ENCODE measurements around the gene ECSIT. TPM values are rescaled to one million over a fixed set of nuclear protein-coding genes. Genes with fewer than 3 reads are reported as not detected.

The ECSIT gene
- total RNA-seq, 1 experiment from 2014 or later = 22.3 TPM

GRCh38 chr19:11535792-11536595, 7.1 kb upstream of the ECSIT start:
- Histone ChIP-seq H3K9me3 (replicated peaks) (no peaks in the 10 kb centered on the region), H3K36me3 (no peaks in the 10 kb centered on the region), H3K27ac (no peak overlapping the region), H3K27me3 (no peaks in the 10 kb centered on the region), H3K4me3 (peak overlapping the region; percentile 27), H3K4me1 (no peaks in the 10 kb centered on the region; the same call in 1 of the 2 replicates)
- peak; percentile 84 to 89 for DNase-seq

DNA sequence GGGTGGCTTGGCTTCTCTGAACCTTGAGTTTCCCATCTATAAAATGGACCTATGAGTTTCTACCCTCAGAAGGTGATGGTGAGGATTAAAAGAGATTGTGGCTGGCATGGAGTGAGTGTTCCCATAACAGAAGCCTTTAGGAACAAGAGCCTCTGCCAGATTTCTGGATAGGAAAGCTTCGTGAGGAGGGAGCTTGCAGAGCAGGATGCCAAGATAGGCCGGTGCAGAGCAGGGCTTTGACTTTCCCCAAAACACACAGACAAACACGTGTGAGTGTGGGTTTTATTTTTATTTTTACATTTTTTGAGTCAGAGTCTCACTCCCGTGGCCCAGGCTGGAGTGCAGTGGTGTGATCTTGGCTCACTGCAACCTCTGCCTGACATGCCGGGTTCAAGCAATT, 6.0 kb upstream of the ECSIT start:
- H3K27ac ChIP-seq = no peak overlapping the region
- no peaks in the 10 kb centered on the region for H3K36me3 ChIP-seq
- no peaks in the 10 kb centered on the region; the same call in 1 of the 2 replicates for H3K4me1 ChIP-seq
- H3K27me3 ChIP-seq = no peaks in the 10 kb centered on the region
- H3K4me3 ChIP-seq = no peak overlapping the region
- no peaks in the 10 kb centered on the region for H3K9me3 ChIP-seq (replicated peaks)
- DNase-seq = no peak

GRCh38 chr19:11534538-11534937, 5.6 kb upstream of the ECSIT start:
- Histone ChIP-seq H3K36me3 (no peaks in the 10 kb centered on the region), H3K4me3 (no peak overlapping the region), H3K9me3 (replicated peaks) (no peaks in the 10 kb centered on the region), H3K4me1 (no peaks in the 10 kb centered on the region; the same call in 1 of the 2 replicates), H3K27me3 (no peaks in the 10 kb centered on the region), H3K27ac (no peak overlapping the region)
- no peak for DNase-seq

- Histone ChIP-seq H3K4me1 (peaks cover 3% of the 10 kb centered on the region; the same call in 1 of the 2 replicates), H3K27me3 (no peaks in the 10 kb centered on the region), H3K36me3 (no peaks in the 10 kb centered on the region), H3K27ac (no peak overlapping the region), H3K9me3 (replicated peaks) (no peaks in the 10 kb centered on the region), H3K4me3 (no peak overlapping the region)
- peak; percentile 84 to 88 for DNase-seq
Measured at GRCh38 chr19:11530432-11530831, 1.5 kb upstream of the ECSIT start.

GRCh38 chr19:11519138-11519537, 9.8 kb downstream of the ECSIT start:
- Histone ChIP-seq H3K4me3 (no peak overlapping the region), H3K27me3 (no peaks in the 10 kb centered on the region), H3K27ac (no peak overlapping the region), H3K36me3 (no peaks in the 10 kb centered on the region), H3K9me3 (replicated peaks) (no peaks in the 10 kb centered on the region), H3K4me1 (no peaks in the 10 kb centered on the region)
- no peak for DNase-seq

DNA sequence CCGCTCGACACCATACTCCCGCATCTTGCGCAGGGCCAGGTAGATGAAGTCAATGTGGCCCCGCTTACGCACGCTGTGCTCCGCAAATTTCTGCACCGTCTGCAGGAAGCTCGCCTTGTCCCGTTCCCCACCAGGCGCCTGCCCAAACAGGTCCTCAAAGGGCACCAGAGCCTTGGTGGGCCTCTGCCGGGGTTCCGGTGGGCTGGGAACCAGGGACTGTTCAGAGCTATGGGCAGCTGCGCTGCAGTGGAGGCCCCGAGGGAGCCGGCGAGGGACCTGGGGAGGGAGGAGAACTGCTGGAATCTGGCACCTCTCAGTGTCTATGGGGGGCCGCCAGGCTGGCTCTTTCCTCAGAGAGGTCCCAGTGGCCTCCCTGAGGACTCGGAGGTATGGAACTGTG, 15.0 kb downstream of the ECSIT start:
- H3K4me3 ChIP-seq = no peak overlapping the region
- H3K9me3 ChIP-seq (replicated peaks) = no peaks in the 10 kb centered on the region
- H3K27me3 ChIP-seq = no peaks in the 10 kb centered on the region
- no peak for DNase-seq
- no peaks in the 10 kb centered on the region for H3K36me3 ChIP-seq
- no peaks in the 10 kb centered on the region for H3K4me1 ChIP-seq
- no peak overlapping the region for H3K27ac ChIP-seq

GRCh38 chr19:11510444-11510843, 18.5 kb downstream of the ECSIT start:
- no peak overlapping the region for H3K4me3 ChIP-seq
- no peak overlapping the region for H3K27ac ChIP-seq
- DNase-seq = no peak
- no peaks in the 10 kb centered on the region for H3K27me3 ChIP-seq
- no peaks in the 10 kb centered on the region for H3K36me3 ChIP-seq
- no peaks in the 10 kb centered on the region for H3K4me1 ChIP-seq
- no peaks in the 10 kb centered on the region for H3K9me3 ChIP-seq (replicated peaks)

DNA sequence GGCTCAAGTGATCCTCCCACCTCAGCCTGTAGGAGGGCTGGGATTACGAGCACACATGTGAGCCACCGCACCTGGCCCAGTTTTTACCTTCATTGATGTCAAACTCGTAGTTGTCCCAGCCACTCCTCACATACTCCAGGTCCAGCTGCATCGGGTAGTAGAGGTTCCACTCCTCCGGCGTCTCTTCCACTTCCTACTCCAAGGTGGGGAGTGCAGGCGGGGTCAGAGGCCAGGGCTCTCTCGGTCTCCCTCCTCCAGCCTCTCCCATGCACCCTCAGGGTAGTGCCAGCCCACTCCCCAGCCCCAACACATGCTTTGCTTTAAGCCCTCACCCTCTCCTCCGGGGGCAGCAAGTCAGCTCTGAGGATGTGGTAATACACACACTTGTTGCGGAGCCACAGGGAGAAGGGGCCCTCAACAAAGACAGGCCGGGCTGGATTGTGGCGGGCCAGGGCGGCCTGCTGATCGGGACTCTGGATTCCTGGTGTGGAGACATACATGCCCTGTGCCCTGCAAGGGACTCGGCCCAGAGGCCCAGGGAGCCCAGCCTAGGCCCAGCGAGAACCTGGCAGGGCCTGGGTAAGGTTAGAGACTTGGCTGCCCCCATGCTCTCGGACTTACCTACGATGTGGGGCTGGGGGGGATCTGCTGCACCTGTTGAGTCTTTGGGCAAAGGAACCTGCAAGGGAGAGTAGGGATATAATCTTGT, 21.4 kb downstream of the ECSIT start:
- Histone ChIP-seq H3K27me3 (no peaks in the 10 kb centered on the region), H3K36me3 (no peaks in the 10 kb centered on the region), H3K27ac (no peak overlapping the region), H3K4me1 (0 out of 2 replicates have a peak, but pooled peaks cover 3% of the 10 kb centered on the region), H3K4me3 (no peak overlapping the region), H3K9me3 (replicated peaks) (no peaks in the 10 kb centered on the region)
- DNase-seq = no peak

GRCh38 chr19:11506967-11507366, 22.0 kb downstream of the ECSIT start:
- no peaks in the 10 kb centered on the region for H3K9me3 ChIP-seq (replicated peaks)
- no peak overlapping the region for H3K27ac ChIP-seq
- 0 out of 2 replicates have a peak, but pooled peaks cover 3% of the 10 kb centered on the region for H3K4me1 ChIP-seq
- no peak overlapping the region for H3K4me3 ChIP-seq
- no peaks in the 10 kb centered on the region for H3K36me3 ChIP-seq
- H3K27me3 ChIP-seq = no peaks in the 10 kb centered on the region
- no peak for DNase-seq

- H3K4me3 ChIP-seq = peak overlapping the region; percentile 88
- no peaks in the 10 kb centered on the region for H3K36me3 ChIP-seq
- DNase-seq = no peak
- 0 out of 2 replicates have a peak, but pooled peaks cover 3% of the 10 kb centered on the region for H3K4me1 ChIP-seq
- H3K27me3 ChIP-seq = no peaks in the 10 kb centered on the region
- H3K27ac ChIP-seq = peak overlapping the region; percentile 56
- no peaks in the 10 kb centered on the region for H3K9me3 ChIP-seq (replicated peaks)
Measured at GRCh38 chr19:11506101-11506555, 22.8 kb downstream of the ECSIT start.

- no peaks in the 10 kb centered on the region for H3K9me3 ChIP-seq (replicated peaks)
- peak within 1 kb of the TSS; percentile 88 for H3K4me3 ChIP-seq
- H3K27me3 ChIP-seq = no peaks in the 10 kb centered on the region
- H3K36me3 ChIP-seq = no peaks in the 10 kb centered on the region
- peak within 1 kb of the TSS; percentile 56 for H3K27ac ChIP-seq
- DNase-seq = peak; percentile 94 to 97
- H3K4me1 ChIP-seq = 0 out of 2 replicates have a peak, but pooled peaks cover 3% of the 10 kb centered on the region
Measured at GRCh38 chr19:11505504-11506100, 23.3 kb downstream of the ECSIT start, which contains the start of gene ZNF653. Gene ZNF653, minus strand, starts transcription at chr19:11505839. Its CDS starts 53 bp downstream, at chr19:11505786.

DNA sequence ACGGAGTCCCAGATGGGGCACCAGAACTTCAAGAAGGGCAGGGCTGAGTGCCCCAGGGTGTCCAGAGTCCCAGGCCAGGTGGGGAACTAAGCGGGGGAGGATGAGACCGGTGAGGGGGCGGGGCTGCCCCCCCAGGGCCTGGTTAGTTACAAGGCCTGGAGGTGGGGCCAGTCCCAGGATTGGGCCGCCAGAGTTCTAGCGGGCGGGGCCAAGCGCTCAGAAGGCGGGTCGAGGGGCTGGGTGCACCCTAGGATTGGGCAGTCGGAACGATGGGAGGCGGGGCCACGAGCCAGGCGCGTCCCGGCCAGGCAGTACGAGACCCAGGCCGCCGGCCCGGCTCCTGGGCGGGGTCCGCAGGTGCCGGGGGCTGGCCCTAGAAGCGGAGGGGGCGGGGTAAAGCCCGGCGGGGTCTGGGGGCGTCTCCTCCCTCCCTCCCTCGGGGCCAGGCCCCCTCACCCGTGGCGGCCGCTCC, 23.9 kb downstream of the ECSIT start:
- peak; percentile 95 to 96 for DNase-seq
- H3K4me3 ChIP-seq = peak overlapping the region; percentile 88

DNA sequence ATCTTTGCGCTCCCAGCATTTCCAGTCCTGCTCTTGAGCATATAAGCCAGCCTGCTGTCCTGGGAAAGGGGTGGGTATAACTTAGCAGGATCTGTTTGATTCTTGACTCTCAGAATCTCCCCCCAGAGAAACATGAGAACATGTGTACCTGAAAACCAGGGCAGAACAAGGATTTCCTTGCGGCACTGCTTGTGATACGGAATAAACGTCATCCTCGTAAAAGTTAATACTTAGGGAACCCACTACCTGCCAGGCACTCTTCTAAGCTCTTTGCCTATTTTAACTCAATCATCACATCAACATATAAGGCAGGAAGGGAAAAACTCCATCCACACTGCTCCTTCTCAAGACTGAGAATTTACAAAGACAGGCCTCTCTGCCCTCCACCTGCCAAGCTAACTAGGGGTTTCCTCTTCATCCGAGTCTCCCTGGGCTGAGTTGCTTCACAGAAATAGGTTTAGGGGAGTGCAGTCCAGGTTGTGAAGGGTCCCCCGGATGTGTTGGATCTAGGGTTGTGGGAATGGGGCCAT, 24.4 kb downstream of the ECSIT start:
- Histone ChIP-seq H3K9me3 (replicated peaks) (no peaks in the 10 kb centered on the region), H3K36me3 (no peaks in the 10 kb centered on the region), H3K4me1 (0 out of 2 replicates have a peak, but pooled peaks cover 3% of the 10 kb centered on the region), H3K27ac (no peak overlapping the region), H3K4me3 (peak overlapping the region; percentile 88), H3K27me3 (no peaks in the 10 kb centered on the region)
- DNase-seq = no peak

More for the DNA sequence above, 23.9 kb downstream of the ECSIT start:
- H3K27ac ChIP-seq = peak overlapping the region; percentile 56
- H3K9me3 ChIP-seq (replicated peaks) = no peaks in the 10 kb centered on the region
- H3K36me3 ChIP-seq = no peaks in the 10 kb centered on the region
- H3K27me3 ChIP-seq = no peaks in the 10 kb centered on the region
- 0 out of 2 replicates have a peak, but pooled peaks cover 3% of the 10 kb centered on the region for H3K4me1 ChIP-seq

GRCh38 chr19:11499890-11500420, 29.0 kb downstream of the ECSIT start:
- no peak for DNase-seq
- Histone ChIP-seq H3K27ac (no peak overlapping the region), H3K27me3 (no peaks in the 10 kb centered on the region), H3K4me3 (no peak overlapping the region), H3K9me3 (replicated peaks) (no peaks in the 10 kb centered on the region), H3K36me3 (no peaks in the 10 kb centered on the region), H3K4me1 (0 out of 2 replicates have a peak, but pooled peaks cover 3% of the 10 kb centered on the region)

Data from SJCRH30 (cell line).